ENCODE results near the gene ZDHHC11B. TPM values are rescaled to one million over a fixed set of nuclear protein-coding genes. Genes with fewer than 3 reads are reported as not detected.

The ZDHHC11B gene
- total and polyA plus RNA-seq, 2 donors (not counting 1 experiment from before 2014, with no cell fraction given) = 0.52 TPM; not detected in 1

GRCh38 chr5:668283-668995 lies 116.1 kb downstream of the ZDHHC11B start:
- Mint-ChIP-seq H3K4me3 (no peak overlapping the region), H3K9me3 (ENCODE audit: insufficient read depth) (no peaks in the 10 kb centered on the region), H3K4me1 (peaks cover 12% of the 10 kb centered on the region), H3K27me3 (peaks cover 5% of the 10 kb centered on the region), H3K27ac (no peak overlapping the region)
- Histone ChIP-seq H3K4me3 (ENCODE audit: control extremely low read depth in 1 of 5, extremely low read depth in 1 of 5, insufficient read depth in 1 of 5, low read depth in 2 of 5, low read length in 4 of 5) (no peak overlapping the region), H3K9ac (ENCODE audit: low read length) (no peak overlapping the region), H3K36me3 (replicated peaks in 1 of 2; ENCODE audit: control extremely low read depth in 1 of 2, control insufficient read depth in 1 of 2, extremely low read depth in 1 of 2, insufficient read depth in 2 of 2, low read length in 1 of 2) (peaks cover 0 to 3% of the 10 kb centered on the region in 2 experiments), H4K20me1 (ENCODE audit: control insufficient read depth, insufficient read depth, low read length, poor library complexity, severe bottlenecking) (no peaks in the 10 kb centered on the region), H3K27ac (ENCODE audit: low read length in 2 of 2) (no peak overlapping the region), H3K9me3 (ENCODE audit: control extremely low read depth in 1 of 3, control insufficient read depth in 2 of 3, insufficient read depth in 1 of 3, low read length in 2 of 3) (peaks cover 0 to 7% (median 0%) of the 10 kb centered on the region in 3 donors), H3K79me2 (ENCODE audit: control insufficient read depth, insufficient read depth, low read length) (no peaks in the 10 kb centered on the region), H3K27me3 (replicated peaks in 1 of 4; ENCODE audit: control extremely low read depth in 1 of 4, control insufficient read depth in 3 of 4, insufficient read depth in 4 of 4, low read length in 3 of 4) (peaks cover 0 to 18% (median 4%) of the 10 kb centered on the region in 4 experiments), H3K4me2 (replicated peaks; ENCODE audit: low read depth, low read length, poor library complexity, severe bottlenecking) (no peak overlapping the region), H2AFZ (ENCODE audit: insufficient read depth, low read depth, low read length, poor library complexity, severe bottlenecking) (no peak overlapping the region), H3K4me1 (ENCODE audit: control insufficient read depth in 2 of 2, insufficient read depth in 2 of 2, low read length in 2 of 2) (peaks cover 18 to 20% of the 10 kb centered on the region in 2 donors)
- intact Hi-C loops (cut with micrococcal nuclease) = no loop called here
- ChIA-PET POLR2A (no interaction called here), CTCF (interaction anchor here (0.8 to 5.3 kb wide), 4 partner anchors 152 to 976 kb away, joined by 3 to 63 read pairs (median 4); no protein-coding TSS in a partner anchor)
- ATAC-seq (ENCODE audit: low read depth) = no peak
- WGBS (ENCODE audit: insufficient coverage) = 91% methylated on average over 40 of the region's 44 CpGs
- TF ChIP-seq EZH2 (IDR thresholded peaks at IDR 0.05; ENCODE audit: borderline replicate concordance, insufficient read depth, low read depth, low read length, poor library complexity, severe bottlenecking) (no peak), CTCF (IDR thresholded peaks at IDR 0.05) (no peak)
- DNase-seq = no peak

GRCh38 chr5:666816-667498 lies 117.6 kb downstream of the ZDHHC11B start:
- no peak overlapping the region for H2AFZ ChIP-seq (ENCODE audit: insufficient read depth, low read depth, low read length, poor library complexity, severe bottlenecking)
- H3K9me3 ChIP-seq (ENCODE audit: control extremely low read depth in 1 of 3, control insufficient read depth in 2 of 3, insufficient read depth in 1 of 3, low read length in 2 of 3) = peaks cover 0 to 11% (median 0%) of the 10 kb centered on the region in 3 donors
- Mint-ChIP-seq H3K27me3 (no peaks in the 10 kb centered on the region), H3K27ac (no peak overlapping the region), H3K4me1 (peaks cover under 1% of the 10 kb centered on the region), H3K4me3 (no peak overlapping the region), H3K9me3 (ENCODE audit: insufficient read depth) (no peaks in the 10 kb centered on the region)
- WGBS (ENCODE audit: insufficient coverage) = 96% methylated on average over 12 of the region's 13 CpGs
- H3K4me3 ChIP-seq (ENCODE audit: control extremely low read depth in 1 of 5, extremely low read depth in 1 of 5, insufficient read depth in 1 of 5, low read depth in 2 of 5, low read length in 4 of 5) = no peak overlapping the region
- intact Hi-C loops (cut with micrococcal nuclease) = no loop called here
- H4K20me1 ChIP-seq (ENCODE audit: control insufficient read depth, insufficient read depth, low read length, poor library complexity, severe bottlenecking) = no peaks in the 10 kb centered on the region
- ChIA-PET POLR2A (no interaction called here), CTCF (interaction anchor here (1.7 kb wide), 1 partner anchor 235 kb away, joined by 10 read pairs; no protein-coding TSS in a partner anchor)
- no peak overlapping the region for H3K4me2 ChIP-seq (replicated peaks; ENCODE audit: low read depth, low read length, poor library complexity, severe bottlenecking)
- ATAC-seq (ENCODE audit: low read depth) (no peak), DNase-seq (no peak)
- H3K79me2 ChIP-seq (ENCODE audit: control insufficient read depth, insufficient read depth, low read length) = no peaks in the 10 kb centered on the region
- peaks cover 3 to 5% of the 10 kb centered on the region in 2 donors for H3K4me1 ChIP-seq (ENCODE audit: control insufficient read depth in 2 of 2, insufficient read depth in 2 of 2, low read length in 2 of 2)
- no peak overlapping the region for H3K27ac ChIP-seq (ENCODE audit: low read length in 2 of 2)
- H3K36me3 ChIP-seq (replicated peaks in 1 of 2; ENCODE audit: control extremely low read depth in 1 of 2, control insufficient read depth in 1 of 2, extremely low read depth in 1 of 2, insufficient read depth in 2 of 2, low read length in 1 of 2) = peaks cover 0 to 3% of the 10 kb centered on the region in 2 experiments
- H3K27me3 ChIP-seq (replicated peaks in 1 of 4; ENCODE audit: control extremely low read depth in 1 of 4, control insufficient read depth in 3 of 4, insufficient read depth in 4 of 4, low read length in 3 of 4) = peaks cover 0 to 4% (median 0%) of the 10 kb centered on the region in 4 experiments
- no peak overlapping the region for H3K9ac ChIP-seq (ENCODE audit: low read length)
- TF ChIP-seq CTCF (IDR thresholded peaks at IDR 0.05) = no peak
- no peak for TF ChIP-seq EZH2 (IDR thresholded peaks at IDR 0.05; ENCODE audit: borderline replicate concordance, insufficient read depth, low read depth, low read length, poor library complexity, severe bottlenecking)
